HCEC 1CT (cell line): ENCODE data around the gene MOK.
A peak's percentile ranks its signal among the peaks of the same experiment; 100 is the strongest.
"Not testable (repeated sequence)": the region's sequence is repeated elsewhere in the genome, so short reads cannot be mapped to it uniquely, and the experiment has no call there.

Experiments used
- DNase-seq: peaks from one replicate; pipeline ENCODE4 v3.0.0-alpha.2; 2017

The MOK gene

DNA sequence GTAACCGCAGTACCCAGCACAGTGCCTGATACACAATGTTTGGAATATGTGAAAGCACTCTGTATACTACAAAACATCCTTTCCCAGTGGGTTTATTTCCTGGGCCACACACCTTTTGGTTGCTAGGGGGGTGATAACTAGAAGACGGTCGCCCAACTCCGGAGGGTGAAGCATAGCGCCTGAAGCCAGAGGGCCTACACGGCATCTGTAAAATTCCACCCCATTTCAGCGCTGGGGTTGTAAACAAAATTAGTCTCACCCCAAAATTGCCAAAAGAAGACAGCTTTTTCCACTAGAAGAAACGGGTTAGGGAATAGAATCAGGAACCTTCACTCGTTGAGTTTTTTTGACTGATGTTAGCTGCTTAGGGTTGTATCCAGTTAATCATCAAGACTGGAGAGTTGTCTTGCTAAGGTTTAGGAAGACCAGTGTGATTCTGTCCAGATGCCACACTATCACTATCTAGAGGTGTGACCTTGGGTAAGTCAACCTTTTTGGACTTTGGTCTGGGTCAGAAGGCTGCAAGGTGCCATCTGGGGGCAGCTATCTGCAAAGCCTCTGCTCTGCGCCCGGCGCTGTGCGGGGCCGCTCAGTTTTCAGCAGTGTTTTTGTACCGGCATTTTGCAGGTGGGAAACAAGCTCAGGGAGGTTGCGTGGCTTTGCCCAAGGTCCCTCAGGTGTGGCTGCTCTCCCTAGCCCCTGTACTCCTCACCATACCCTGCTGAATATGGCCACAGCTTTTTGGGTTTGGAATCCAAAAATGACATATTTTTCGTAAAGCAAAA lies 15.9 kb upstream of the MOK start:
- no peak for DNase-seq

- peak; percentile 32 for DNase-seq
Observed at GRCh38 chr14:102320033-102320660, 15.2 kb upstream of the MOK start.

DNA sequence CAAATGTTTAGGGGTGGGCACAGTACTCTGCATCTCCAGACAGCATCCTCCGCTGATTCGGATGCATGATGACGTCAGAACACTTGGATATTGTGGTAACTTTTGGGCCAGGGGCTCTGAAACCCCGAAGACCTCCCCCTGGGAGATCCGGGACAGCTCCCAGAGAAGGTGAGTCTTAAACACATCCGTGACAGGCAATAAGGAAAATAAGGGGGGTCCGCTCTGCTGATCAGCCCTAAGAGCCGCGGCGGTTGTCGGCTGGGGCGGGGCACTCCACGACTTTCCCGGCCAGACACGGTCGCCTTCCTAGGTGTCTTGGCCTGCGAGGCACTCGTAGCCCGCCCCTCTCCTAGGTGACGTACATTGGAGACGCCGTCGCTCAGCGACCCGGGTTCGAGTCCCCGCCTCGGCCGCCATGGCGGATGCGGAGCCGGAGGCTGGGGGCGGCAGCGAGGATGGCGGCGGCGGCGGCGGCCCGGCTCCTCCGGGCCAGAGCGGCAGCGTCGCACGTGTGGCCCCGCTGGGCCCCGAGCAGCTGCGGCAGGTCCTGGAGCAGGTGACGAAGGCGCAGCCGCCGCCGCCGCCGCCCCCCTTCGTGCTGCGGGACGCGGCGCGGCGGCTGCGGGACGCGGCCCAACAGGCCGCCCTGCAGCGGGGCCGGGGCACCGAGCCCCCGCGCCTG lies 14.5 kb upstream of the MOK start, which contains the start of gene ZNF839:
Gene ZNF839, plus strand, starts transcription at position 396 of the 682 bp plus-strand sequence. Its CDS starts 20 bp downstream, at position 416.
- DNase-seq = peak; percentile 93

DNA sequence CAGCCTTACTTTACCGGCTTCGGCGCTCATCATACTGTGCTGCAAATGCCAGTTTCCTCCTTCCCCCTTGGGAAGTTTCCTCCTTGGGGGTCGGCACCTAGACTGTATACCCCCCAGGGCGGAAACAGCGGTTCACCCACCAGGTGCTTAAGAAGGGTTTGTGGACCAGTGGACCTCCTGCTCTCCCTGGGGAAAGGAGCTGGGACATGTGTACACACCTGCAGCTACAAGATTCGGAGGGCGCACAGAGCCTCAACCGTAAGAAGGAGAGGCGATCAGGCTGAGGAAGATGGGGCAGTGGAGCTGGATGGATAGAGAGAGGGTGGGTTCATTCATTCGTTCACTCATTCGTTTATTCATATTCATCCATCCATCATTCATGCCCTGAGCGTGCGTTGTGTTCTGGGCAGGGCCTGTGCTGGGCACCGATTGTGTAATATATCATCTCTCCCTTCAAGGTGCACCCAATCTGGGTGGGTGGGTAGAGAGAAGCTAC lies 13.9 kb upstream of the MOK start:
- no peak for DNase-seq

GRCh38 chr14:102317564-102318248 lies 12.7 kb upstream of the MOK start:
- DNase-seq = no peak

DNA sequence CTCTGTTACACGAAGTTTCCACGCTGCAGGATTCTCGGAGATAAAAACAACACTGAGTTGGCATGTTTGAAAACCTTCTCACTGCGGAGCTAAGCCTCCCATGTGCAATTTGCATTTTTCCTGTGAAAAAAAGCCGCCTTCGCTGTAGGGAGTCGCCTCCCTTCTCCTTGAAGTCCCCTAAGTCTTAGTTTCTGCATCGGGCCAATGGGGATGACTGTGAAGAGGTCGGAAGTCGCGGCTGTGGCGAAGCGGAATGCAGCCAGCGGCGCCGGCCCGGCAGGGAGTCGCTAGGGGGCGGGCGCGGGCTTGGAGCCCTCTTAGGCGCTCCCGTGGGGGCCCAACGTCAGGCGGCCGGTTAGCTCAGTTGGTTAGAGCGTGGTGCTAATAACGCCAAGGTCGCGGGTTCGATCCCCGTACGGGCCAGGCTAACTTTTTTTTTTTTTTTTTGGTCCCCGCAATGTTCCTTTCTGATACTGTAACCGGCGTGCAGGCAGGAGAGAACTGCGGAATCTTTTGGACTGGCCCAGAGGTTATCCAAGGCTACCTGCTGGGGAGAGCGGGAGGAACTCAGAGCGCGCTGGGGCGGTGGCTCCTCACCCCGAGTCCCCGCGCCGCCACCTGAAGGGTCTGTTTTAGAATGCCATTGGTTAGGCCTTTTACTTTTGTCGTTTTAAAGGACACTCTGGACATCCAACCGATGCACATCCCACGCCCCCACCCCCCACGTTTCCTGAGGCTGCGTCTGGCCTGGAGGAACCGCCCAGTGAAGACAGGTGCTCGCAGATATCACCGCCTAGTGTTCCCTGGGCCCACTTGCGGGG lies 12.0 kb upstream of the MOK start:
- peak; percentile 88 for DNase-seq

DNA sequence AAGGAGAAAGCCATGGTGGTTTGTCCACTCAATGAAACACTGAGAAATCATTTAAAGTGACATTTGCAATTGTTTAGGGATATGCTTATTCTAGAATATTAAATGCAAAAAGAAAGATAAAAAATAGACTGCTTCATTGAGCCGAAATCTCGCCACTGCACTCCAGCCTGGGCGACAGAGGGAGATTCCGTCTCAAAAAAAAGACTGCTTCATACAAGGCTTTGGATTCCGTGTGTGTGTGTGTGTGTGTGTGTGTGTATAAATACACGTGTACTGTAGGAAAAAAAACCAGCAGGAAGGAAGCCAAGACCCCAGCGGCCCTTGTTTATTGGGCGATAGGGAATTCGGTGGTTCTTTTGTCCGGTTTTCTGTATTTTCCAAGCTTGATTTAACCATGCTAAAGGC lies 11.4 kb upstream of the MOK start:
- peak; percentile 57 for DNase-seq

DNA sequence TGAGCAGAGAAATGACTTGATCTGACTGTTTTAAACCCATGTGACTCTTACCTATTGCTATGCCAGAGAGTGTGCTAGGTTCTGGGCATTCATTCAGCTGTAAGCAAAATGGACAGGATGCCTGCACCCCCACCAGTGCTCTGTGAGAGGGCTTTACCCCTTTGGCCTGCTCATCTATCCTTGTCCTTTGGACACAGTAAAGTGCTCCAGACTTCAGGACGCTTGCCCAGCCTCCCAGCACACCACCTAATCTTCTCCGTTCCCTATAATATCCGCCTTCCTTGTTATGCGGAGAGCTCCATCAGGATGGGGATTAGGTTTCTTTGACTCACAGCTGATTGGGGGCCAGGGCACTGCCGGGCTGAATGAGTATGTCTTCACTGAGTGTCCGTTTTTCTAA lies 10.2 kb upstream of the MOK start:
- no peak for DNase-seq

DNA sequence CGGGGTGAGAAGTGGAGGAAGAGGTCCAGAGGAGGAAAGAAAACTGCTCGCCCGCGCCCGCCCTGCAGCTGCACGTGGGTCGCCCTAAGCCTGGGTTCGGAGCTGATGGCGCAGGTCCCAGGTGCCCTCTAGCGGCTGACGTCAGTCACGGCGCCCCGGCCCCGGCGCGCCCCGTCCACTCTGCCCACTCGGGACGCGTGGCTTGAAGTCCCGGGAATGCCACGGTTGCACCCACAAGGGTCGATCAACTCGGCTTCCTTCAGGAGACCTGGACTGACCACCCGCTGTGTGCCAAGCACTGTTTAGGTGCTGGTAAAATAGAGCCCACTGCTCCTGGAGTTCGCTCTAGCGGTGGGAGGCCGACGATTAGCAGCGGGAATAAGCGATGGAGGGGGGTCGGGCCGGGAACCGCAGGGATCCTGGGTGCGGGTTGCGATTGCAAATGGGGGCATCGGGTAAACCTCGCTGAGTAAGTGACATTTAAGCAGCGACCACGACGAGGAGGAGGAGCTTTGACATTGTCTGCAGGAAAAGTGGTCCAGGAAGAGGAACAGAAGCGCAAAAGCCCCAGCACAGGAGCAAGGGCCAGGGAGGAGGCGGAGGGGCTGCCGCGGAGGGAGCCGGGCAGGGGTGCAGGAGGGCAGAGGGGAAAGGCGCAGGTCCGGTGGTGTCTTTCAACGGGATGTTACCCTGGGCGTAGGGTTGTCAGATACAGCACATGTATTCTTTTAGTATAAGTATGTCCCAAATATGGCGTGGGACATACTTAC lies 9.5 kb upstream of the MOK start:
- peak; percentile 84 for DNase-seq

GRCh38 chr14:102303664-102304063 lies 1.3 kb downstream of the MOK start:
- DNase-seq = no peak

GRCh38 chr14:102298303-102299070 lies 6.5 kb downstream of the MOK start:
- DNase-seq = not testable (repeated sequence)

DNA sequence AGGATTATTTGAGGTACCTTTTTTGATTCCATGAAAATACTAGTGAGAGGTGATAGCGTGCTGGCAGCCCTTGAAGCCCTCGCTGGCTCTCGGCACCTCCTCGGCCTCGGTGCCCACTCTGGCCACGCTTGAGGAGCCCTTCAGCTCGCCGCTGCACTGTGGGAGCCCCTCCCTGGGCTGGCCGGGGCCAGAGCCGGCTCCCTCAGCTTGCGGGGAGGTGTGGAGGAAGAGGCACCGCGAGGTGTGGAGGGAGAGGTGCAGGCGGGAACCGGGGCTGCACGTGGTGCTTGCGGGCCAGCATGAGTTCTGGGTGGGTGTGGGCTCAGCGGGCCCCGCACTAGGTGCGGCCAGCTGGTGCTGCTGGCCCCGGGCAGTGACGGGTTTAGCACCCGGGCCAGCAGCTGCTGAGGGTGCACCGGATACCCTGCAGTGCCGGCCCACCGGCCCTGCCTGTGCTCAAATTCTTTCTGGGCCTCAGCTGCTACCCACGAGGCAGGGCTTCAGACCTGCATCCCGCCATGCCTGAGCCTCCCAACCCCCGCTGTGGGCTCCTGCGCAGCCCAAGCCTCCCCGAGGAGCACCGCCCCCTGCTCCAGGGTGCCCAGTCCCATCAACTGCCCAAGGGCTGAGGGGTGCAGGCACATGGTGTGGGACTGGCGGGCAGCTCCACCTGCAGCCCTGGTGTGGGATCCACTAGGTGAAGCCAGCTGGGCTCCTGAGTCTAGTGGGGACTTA lies 7.4 kb downstream of the MOK start:
- DNase-seq = no peak

DNA sequence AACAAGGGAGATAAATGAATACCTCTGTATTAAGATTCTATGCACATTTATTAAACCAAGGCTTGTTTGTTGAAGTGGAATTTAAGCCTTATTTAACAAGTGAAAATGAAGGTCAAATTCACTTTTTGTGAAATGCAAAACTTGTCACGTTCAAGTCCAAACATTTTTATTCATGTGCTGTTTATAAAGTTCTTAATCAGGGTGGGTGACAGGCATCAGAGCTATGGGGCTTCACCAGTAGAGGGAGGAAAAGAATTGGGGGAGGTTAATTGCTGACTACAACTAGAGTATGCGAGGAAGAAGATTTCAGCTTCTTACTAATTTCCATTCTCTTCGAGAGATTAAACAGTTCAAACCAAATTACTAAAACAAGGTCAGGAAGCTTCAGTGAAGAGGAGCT lies 9.7 kb downstream of the MOK start:
- DNase-seq = peak; percentile 30

- DNase-seq = no peak
Observed at GRCh38 chr14:102293781-102294180, 11.2 kb downstream of the MOK start.

DNA sequence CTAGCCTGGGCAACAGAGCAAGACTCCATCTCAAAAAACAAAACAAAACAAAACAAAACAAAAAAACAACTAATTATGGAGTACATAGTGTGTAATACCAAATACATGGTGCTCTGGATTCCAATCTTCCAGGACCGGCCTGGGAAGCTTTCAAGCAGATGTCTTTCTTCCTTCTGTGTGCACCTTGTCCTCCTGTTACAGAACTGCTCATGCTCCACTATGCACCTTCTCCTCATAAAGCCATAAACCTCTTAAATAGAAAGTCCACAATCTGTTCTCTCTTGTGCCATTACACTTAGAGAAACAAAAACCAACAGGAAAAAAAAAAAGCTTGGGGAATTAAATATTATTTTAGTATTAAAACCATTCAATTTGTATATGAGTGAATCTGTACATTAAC lies 12.5 kb downstream of the MOK start:
- no peak for DNase-seq

- DNase-seq = no peak
Observed at GRCh38 chr14:102288139-102288538, 16.8 kb downstream of the MOK start.

DNA sequence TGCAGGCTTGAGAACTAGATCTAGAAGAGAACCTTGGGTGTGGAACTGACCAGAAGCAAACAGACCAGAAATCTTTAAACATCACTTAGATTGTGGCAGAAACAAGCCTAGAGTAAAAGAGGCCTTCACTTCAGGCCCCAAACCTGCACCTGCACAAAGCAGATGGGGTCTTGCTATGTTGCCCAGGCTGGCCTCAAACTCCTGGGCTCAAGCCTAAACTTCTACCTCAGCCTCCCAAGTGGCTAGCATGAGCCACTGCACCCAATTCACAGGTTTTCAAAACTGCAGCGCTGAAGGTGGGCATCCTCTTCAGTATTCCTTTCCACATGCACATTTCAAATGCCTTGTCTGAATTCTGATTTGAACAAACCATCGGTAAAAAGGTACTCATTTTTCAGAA lies 19.9 kb downstream of the MOK start:
- DNase-seq = no peak

- no peak for DNase-seq
Observed at GRCh38 chr14:102283631-102284129, 21.3 kb downstream of the MOK start.

DNA sequence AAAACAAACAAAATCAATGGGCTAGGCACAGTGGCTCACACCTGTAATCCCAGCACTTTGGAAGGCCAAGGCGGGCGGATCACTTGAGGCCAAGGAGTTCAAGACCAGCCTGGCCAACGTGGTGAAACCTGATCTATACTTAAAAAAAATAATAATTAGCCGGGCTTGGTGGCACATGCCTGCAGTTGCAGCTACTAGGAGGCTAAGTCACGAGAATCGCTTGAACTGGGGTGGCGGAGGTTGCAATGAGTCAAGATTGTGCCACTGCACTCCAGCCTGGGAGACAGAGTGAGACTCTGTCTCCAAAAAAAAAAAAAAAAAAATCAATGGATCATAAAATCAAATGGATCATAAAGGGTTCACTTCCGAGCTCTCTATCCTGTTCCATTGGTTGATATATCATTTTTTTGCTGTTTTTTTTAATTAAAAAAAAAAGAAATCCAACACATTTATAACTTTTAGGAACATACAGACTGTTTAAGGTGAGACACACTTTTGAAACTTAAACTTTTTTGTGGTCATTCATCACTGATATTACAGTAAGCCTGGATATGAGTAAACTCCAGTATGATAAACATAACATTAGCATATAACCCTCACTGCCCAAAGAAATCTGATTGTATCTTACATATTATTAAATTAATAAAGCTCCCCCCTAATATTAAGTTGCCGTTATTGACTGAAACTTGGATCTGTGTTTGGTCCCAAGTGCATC lies 22.1 kb downstream of the MOK start:
- no peak for DNase-seq
